ENCODE measurements around the gene SMTNL1. TPM values are rescaled to one million over a fixed set of nuclear protein-coding genes. Genes with fewer than 3 reads are reported as not detected.

SMTNL1 gene
- polyA plus RNA-seq, 1 of the 3 experiments (the other 2 are of a cell fraction): not detected

DNA sequence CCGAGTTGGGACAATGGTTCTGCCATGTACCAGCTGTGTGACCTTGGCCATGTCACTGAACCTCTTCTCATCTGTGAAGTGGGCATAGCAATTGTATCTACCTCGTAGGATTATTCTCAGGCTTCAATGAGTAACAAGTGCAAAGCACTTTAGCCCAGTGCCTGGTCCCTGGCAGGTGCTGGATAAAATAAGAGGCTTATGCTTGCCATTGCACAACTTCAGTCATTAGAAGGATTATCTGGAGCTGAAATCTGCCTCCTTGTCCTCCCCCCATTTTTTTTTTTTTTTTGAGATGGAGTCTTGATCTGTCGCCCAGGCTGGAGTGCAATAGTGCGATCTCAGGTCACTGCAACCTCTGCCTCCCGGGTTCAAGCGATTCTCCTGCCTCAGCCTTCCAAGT is 7.2 kb downstream of the SMTNL1 start:
- no peak overlapping the region for H2AFZ ChIP-seq (ENCODE audit: low read depth)
- H3K4me1 ChIP-seq (ENCODE audit: control insufficient read depth in 1 of 2, insufficient read depth in 2 of 2, low read depth in 1 of 2, low read length in 1 of 2): no peaks in the 10 kb centered on the region; a peak in 1 of 4 replicates
- POLR2A ChIA-PET: no interaction called here
- no peaks in the 10 kb centered on the region for H3F3A ChIP-seq (replicated peaks; ENCODE audit: insufficient read depth)
- H3K36me3 ChIP-seq (replicated peaks in 1 of 2; ENCODE audit: control insufficient read depth in 1 of 2, insufficient read depth in 2 of 2, low read length in 1 of 2): no peaks in the 10 kb centered on the region
- no peak overlapping the region for H3K4me2 ChIP-seq
- DNase-seq: no peak
- no peak overlapping the region for H3K4me3 ChIP-seq (ENCODE audit: low read depth in 2 of 2, low read length in 1 of 2)
- no peaks in the 10 kb centered on the region for H3K9me2 ChIP-seq
- H3K27ac ChIP-seq (ENCODE audit: low read depth in 2 of 2, low read length in 1 of 2): no peak overlapping the region
- no peaks in the 10 kb centered on the region for H3K27me3 ChIP-seq (ENCODE audit: insufficient read depth)
- H3K9ac ChIP-seq: no peak overlapping the region
- no peaks in the 10 kb centered on the region for H3K79me2 ChIP-seq (ENCODE audit: insufficient read depth)
- CTCF ChIA-PET: interaction anchor here (0.7 to 2.6 kb wide), 5 partner anchors 10 to 100 kb away, joined by 3 to 12 read pairs (median 5); partner anchors contain the start of gene UBE2L6
- TF ChIP-seq, protein P1, sequence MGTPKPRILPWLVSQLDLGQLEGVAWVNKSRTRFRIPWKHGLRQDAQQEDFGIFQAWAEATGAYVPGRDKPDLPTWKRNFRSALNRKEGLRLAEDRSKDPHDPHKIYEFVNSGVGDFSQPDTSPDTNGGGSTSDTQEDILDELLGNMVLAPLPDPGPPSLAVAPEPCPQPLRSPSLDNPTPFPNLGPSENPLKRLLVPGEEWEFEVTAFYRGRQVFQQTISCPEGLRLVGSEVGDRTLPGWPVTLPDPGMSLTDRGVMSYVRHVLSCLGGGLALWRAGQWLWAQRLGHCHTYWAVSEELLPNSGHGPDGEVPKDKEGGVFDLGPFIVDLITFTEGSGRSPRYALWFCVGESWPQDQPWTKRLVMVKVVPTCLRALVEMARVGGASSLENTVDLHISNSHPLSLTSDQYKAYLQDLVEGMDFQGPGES (IDR thresholded peaks at IDR 0.05; ENCODE audit: low read depth, low read length): no peak
- TF ChIP-seq, protein P2, sequence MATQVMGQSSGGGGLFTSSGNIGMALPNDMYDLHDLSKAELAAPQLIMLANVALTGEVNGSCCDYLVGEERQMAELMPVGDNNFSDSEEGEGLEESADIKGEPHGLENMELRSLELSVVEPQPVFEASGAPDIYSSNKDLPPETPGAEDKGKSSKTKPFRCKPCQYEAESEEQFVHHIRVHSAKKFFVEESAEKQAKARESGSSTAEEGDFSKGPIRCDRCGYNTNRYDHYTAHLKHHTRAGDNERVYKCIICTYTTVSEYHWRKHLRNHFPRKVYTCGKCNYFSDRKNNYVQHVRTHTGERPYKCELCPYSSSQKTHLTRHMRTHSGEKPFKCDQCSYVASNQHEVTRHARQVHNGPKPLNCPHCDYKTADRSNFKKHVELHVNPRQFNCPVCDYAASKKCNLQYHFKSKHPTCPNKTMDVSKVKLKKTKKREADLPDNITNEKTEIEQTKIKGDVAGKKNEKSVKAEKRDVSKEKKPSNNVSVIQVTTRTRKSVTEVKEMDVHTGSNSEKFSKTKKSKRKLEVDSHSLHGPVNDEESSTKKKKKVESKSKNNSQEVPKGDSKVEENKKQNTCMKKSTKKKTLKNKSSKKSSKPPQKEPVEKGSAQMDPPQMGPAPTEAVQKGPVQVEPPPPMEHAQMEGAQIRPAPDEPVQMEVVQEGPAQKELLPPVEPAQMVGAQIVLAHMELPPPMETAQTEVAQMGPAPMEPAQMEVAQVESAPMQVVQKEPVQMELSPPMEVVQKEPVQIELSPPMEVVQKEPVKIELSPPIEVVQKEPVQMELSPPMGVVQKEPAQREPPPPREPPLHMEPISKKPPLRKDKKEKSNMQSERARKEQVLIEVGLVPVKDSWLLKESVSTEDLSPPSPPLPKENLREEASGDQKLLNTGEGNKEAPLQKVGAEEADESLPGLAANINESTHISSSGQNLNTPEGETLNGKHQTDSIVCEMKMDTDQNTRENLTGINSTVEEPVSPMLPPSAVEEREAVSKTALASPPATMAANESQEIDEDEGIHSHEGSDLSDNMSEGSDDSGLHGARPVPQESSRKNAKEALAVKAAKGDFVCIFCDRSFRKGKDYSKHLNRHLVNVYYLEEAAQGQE (IDR thresholded peaks at IDR 0.05; ENCODE audit: low read depth, low read length): no peak
- TF ChIP-seq, protein P3, sequence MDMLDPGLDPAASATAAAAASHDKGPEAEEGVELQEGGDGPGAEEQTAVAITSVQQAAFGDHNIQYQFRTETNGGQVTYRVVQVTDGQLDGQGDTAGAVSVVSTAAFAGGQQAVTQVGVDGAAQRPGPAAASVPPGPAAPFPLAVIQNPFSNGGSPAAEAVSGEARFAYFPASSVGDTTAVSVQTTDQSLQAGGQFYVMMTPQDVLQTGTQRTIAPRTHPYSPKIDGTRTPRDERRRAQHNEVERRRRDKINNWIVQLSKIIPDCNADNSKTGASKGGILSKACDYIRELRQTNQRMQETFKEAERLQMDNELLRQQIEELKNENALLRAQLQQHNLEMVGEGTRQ (IDR thresholded peaks at IDR 0.05; ENCODE audit: borderline replicate concordance, low read depth, low read length): no peak
- no peak for TF ChIP-seq FOXM1 (IDR thresholded peaks at IDR 0.05; ENCODE audit: low read depth)
- no peak for TF ChIP-seq GABPA (IDR thresholded peaks at IDR 0.05; ENCODE audit: low read depth)
- TF ChIP-seq NFIC (IDR thresholded peaks at IDR 0.05; ENCODE audit: borderline replicate concordance): no peak
- TF ChIP-seq FOSL2 (IDR thresholded peaks at IDR 0.05; ENCODE audit: borderline replicate concordance, low read depth): no peak
- TF ChIP-seq, protein P4, sequence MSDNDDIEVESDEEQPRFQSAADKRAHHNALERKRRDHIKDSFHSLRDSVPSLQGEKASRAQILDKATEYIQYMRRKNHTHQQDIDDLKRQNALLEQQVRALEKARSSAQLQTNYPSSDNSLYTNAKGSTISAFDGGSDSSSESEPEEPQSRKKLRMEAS (IDR thresholded peaks at IDR 0.05; ENCODE audit: low read depth): no peak
- TF ChIP-seq SIN3A (IDR thresholded peaks at IDR 0.05; ENCODE audit: borderline replicate concordance, low read depth, low read length): no peak
- TF ChIP-seq NRF1 (IDR thresholded peaks at IDR 0.05; ENCODE audit: low read depth, low read length): no peak
- no peak for TF ChIP-seq TCF12 (IDR thresholded peaks at IDR 0.05)
- TF ChIP-seq TEAD4 (IDR thresholded peaks at IDR 0.05; ENCODE audit: borderline replicate concordance, insufficient read depth): no peak
- TF ChIP-seq, protein P5, sequence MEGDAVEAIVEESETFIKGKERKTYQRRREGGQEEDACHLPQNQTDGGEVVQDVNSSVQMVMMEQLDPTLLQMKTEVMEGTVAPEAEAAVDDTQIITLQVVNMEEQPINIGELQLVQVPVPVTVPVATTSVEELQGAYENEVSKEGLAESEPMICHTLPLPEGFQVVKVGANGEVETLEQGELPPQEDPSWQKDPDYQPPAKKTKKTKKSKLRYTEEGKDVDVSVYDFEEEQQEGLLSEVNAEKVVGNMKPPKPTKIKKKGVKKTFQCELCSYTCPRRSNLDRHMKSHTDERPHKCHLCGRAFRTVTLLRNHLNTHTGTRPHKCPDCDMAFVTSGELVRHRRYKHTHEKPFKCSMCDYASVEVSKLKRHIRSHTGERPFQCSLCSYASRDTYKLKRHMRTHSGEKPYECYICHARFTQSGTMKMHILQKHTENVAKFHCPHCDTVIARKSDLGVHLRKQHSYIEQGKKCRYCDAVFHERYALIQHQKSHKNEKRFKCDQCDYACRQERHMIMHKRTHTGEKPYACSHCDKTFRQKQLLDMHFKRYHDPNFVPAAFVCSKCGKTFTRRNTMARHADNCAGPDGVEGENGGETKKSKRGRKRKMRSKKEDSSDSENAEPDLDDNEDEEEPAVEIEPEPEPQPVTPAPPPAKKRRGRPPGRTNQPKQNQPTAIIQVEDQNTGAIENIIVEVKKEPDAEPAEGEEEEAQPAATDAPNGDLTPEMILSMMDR (IDR thresholded peaks at IDR 0.05): no peak
- TF ChIP-seq EP300 (IDR thresholded peaks at IDR 0.05; ENCODE audit: borderline replicate concordance in 1 of 2, low read depth in 1 of 2, low read length in 1 of 2): no peak
- no peak for TF ChIP-seq CHD2 (IDR thresholded peaks at IDR 0.05; ENCODE audit: low read length, partially characterized antibody)
- TF ChIP-seq SMC3 (IDR thresholded peaks at IDR 0.05; ENCODE audit: low read depth, low read length): no peak
- TF ChIP-seq JUND (IDR thresholded peaks at IDR 0.05): no peak
- no peaks in the 10 kb centered on the region for H3K9me3 ChIP-seq
- 83% methylated on average over 6 of the region's 6 CpGs for WGBS (ENCODE audit: low lambda C conversion rate)
- no peaks in the 10 kb centered on the region for H4K20me1 ChIP-seq (ENCODE audit: insufficient read depth)

Data from SK-N-SH (cell line).